Endothelial cell of umbilical vein (primary cell): ENCODE results near the gene EPB41L1. TPM values are rescaled to one million over a fixed set of nuclear protein-coding genes. Genes with fewer than 3 reads are reported as not detected.

Experiments
- BruUV-seq: library from RNA; stranded (reverse); fragments of 400-500 nt; replicated peaks from 2 replicates; lab custom pipeline; 2021; lab: Mats Ljungman, UMichigan
- CTCF ChIA-PET: fragments of 300-600, 350-600 bp; sonication (Branson Sonifier 250); formaldehyde crosslinking; loops from one replicate; lab custom pipeline; 2021; ENCODE audit warnings: antibody characterized with exemption, inconsistent platforms; lab: Charles Lee
- POLR2A ChIA-PET: fragments of 300-600, 350-600 bp; sonication (Branson Sonifier 250); formaldehyde crosslinking; loops from one replicate; lab custom pipeline; 2021; ENCODE audit warnings: antibody characterized with exemption, inconsistent platforms; lab: Charles Lee
- DNase-seq: peaks from one replicate; pipeline ENCODE4 v3.0.0-alpha.2; 2011; ENCODE audit warnings: low read depth, low spot score
- FAIRE-seq: peaks from 2 replicates; lab custom pipeline; 2011; peaks lifted over from hg19 to GRCh38; lab: Jason Lieb, UNC
- H2AFZ ChIP-seq: 2 replicates; pipeline ENCODE4 v1.6.0; 2012; ENCODE audit warnings: low read depth, low read length, control low read depth, inconsistent platforms
- H3K27ac ChIP-seq: 2 replicates; pipeline ENCODE4 v1.5.1; 2011; ENCODE audit warnings: low read depth, mild to moderate bottlenecking, control low read depth, low read length, moderate library complexity; ENCODE audit not compliant: insufficient read depth
- H3K27me3 ChIP-seq, 2 experiments: 2 replicates each; pipeline versions ENCODE4 v1.6.0 to v1.6.1; 2011; ENCODE audit warnings: low read length in 2 of 2, mixed read lengths in 1 of 2; ENCODE audit not compliant: control insufficient read depth in 2 of 2, insufficient read depth in 2 of 2
- H3K36me3 ChIP-seq, 2 experiments: 2 replicates in 1 of 2; 3 replicates in 1 of 2; pipeline ENCODE4 v1.5.1; 2011; ENCODE audit warnings: low read length in 2 of 2, mild to moderate bottlenecking in 1 of 2, moderate library complexity in 1 of 2; ENCODE audit not compliant: control insufficient read depth in 2 of 2, insufficient read depth in 2 of 2; ENCODE audit errors: extremely low read depth in 1 of 2
- H3K4me1 ChIP-seq: 3 replicates; pipeline ENCODE4 v1.5.1; 2011; ENCODE audit warnings: mild to moderate bottlenecking, low read length; ENCODE audit not compliant: control insufficient read depth, insufficient read depth; ENCODE audit errors: extremely low read depth
- H3K4me2 ChIP-seq: 2 replicates; pipeline ENCODE4 v1.6.1; 2011; ENCODE audit warnings: low read length, control low read depth, mixed read lengths; ENCODE audit not compliant: insufficient read depth
- H3K4me3 ChIP-seq, 3 experiments: fragments of 200-600 bp in 1 of 3; sonication (generic), shearing (Covaris generic) in 1 of 3; replicated peaks in 1 of 3; 2 replicates each; pipeline ENCODE4 v1.5.1; 2011 to 2016; ENCODE audit warnings: control low read depth in 3 of 3, low read length in 3 of 3, mild to moderate bottlenecking in 2 of 3, inconsistent platforms in 1 of 3, low read depth in 1 of 3, moderate library complexity in 1 of 3; ENCODE audit not compliant: insufficient read depth in 1 of 3
- H3K79me2 ChIP-seq: 2 replicates; pipeline ENCODE4 v1.6.0; 2012; ENCODE audit warnings: low read length, inconsistent platforms; ENCODE audit not compliant: control insufficient read depth, insufficient read depth
- H3K9ac ChIP-seq: replicated peaks from 2 replicates; pipeline ENCODE3; 2011; ENCODE audit warnings: low read length, control low read depth; ENCODE audit not compliant: insufficient read depth; ENCODE audit errors: extremely low read depth
- H3K9me1 ChIP-seq: replicated peaks from 3 replicates; pipeline ENCODE4 v1.6.0; 2011; ENCODE audit warnings: mild to moderate bottlenecking, low read length; ENCODE audit not compliant: control insufficient read depth, insufficient read depth; ENCODE audit errors: extremely low read depth
- H3K9me3 ChIP-seq: replicated peaks from 2 replicates; pipeline ENCODE4 v1.5.1; 2012; ENCODE audit warnings: low read length, inconsistent platforms; ENCODE audit not compliant: control insufficient read depth, insufficient read depth
- H4K20me1 ChIP-seq: replicated peaks from 2 replicates; pipeline ENCODE3; 2011; ENCODE audit warnings: mild to moderate bottlenecking, low read length; ENCODE audit not compliant: control insufficient read depth, insufficient read depth; ENCODE audit errors: extremely low read depth
- EZH2 ChIP-seq: IDR thresholded peaks from 2 replicates; pipeline ENCODE4 v1.6.1; 2012; ENCODE audit warnings: borderline replicate concordance, low read depth, mild to moderate bottlenecking, moderate library complexity, low read length, inconsistent platforms; ENCODE audit not compliant: severe bottlenecking
- FOS ChIP-seq: IDR thresholded peaks from 2 replicates; pipeline ENCODE4 v1.6.1; 2011; ENCODE audit warnings: mild to moderate bottlenecking, low read length, moderate library complexity, borderline replicate concordance; ENCODE audit not compliant: insufficient read depth
- GATA2 ChIP-seq: IDR thresholded peaks from 2 replicates; pipeline ENCODE4 v1.7.0; 2011; ENCODE audit warnings: low read depth, mild to moderate bottlenecking, moderate library complexity, mixed read lengths, low read length; ENCODE audit not compliant: insufficient read length, insufficient read depth
- JUN ChIP-seq: IDR thresholded peaks from 2 replicates; pipeline ENCODE4 v1.6.1; 2011; ENCODE audit warnings: borderline replicate concordance, low read depth; ENCODE audit not compliant: insufficient read length, insufficient read depth
- MYC ChIP-seq: IDR thresholded peaks from one replicate; pipeline ENCODE4 v1.6.1; 2011; ENCODE audit warnings: mild to moderate bottlenecking, low read depth, low read length
- POLR2A ChIP-seq: IDR thresholded peaks from 2 replicates; pipeline ENCODE4 v1.6.1; 2012; ENCODE audit warnings: low read depth, mild to moderate bottlenecking, control low read depth, low read length
- POLR2AphosphoS5 ChIP-seq: IDR thresholded peaks from 2 replicates; pipeline ENCODE4 v1.6.1; 2012; ENCODE audit warnings: low read depth, mild to moderate bottlenecking, control low read depth, low read length, moderate library complexity; ENCODE audit not compliant: insufficient read depth
- dilution Hi-C: fragments of 300-500 bp; cut with MboI; formaldehyde crosslinking; loops from one replicate; pipeline ENCODE4 v1.15.0; 2019; ENCODE audit warnings: low sequenced_read_pairs; ENCODE audit not compliant: extremely low pct_ligation_motif_present
- intact Hi-C: fragments of 100-400 bp; cut with micrococcal nuclease; formaldehyde crosslinking; loops from one replicate; pipeline ENCODE4 v1.10.0; 2022
- polyA plus RNA-seq, 4 experiments: library from polyadenylated mRNA; depleted of rRNA in 3 of 4; stranded (reverse) in 3 of 4; unstranded in 1 of 4; fragments of >200 nt; gene quantifications; 2 replicates each; pipeline versions ENCODE4 v1.2.1 to v1.2.3, GENCODE V29; 2011 to 2012; ENCODE audit warnings: missing spikeins in 1 of 4
- total RNA-seq: library from RNA; stranded (reverse); gene quantifications from 2 replicates; pipeline ENCODE4 v1.2.3, GENCODE V29; 2021
- TF ChIP-seq, protein P1 (sequence below): IDR thresholded peaks from 2 replicates; pipeline ENCODE4 v1.6.1; 2011; ENCODE audit not compliant: insufficient read depth, insufficient read length
- TF ChIP-seq, protein P2 (sequence below), 2 donors: IDR thresholded peaks; 1 replicate in 1 of 2; 2 replicates in 1 of 2; pipeline ENCODE4 v1.5.1; 2011; ENCODE audit warnings: low read length in 2 of 2, mild to moderate bottlenecking in 2 of 2, moderate library complexity in 2 of 2, control low read depth in 1 of 2, inconsistent platforms in 1 of 2, low read depth in 1 of 2; ENCODE audit not compliant: insufficient read depth in 1 of 2; ENCODE audit errors: extremely low read depth in 1 of 2

EPB41L1 gene
- total and polyA plus RNA-seq, 2 donors (not counting 3 experiments of a cell fraction or from before 2014, with no cell fraction given), result 6.1 to 12.2 TPM

DNA sequence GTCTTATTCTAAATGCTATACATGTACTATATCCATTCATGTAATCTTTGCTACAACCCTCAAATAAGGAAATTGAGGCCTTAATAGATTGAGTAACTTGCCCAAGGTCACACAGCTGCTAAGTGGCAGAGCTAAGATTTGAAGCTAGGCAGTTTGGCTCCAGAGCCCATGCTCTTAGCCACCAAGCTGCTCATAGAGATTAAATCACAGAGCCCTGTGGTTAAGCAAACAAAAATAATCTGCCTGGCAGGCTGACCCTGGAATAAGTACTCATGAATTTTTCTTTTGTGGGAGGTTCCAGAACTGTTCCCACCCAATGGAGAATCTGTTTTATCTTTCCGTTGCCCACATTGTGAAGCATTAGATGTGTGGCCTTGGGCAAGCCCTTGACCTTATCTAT lies 89.2 kb downstream of the EPB41L1 start:
- ChIA-PET CTCF (interaction anchor here (1.5 kb wide), 1 partner anchor 196 kb away, joined by 3 read pairs; no protein-coding TSS in a partner anchor), POLR2A (no interaction called here)
- Histone ChIP-seq H3K27me3 (no peaks in the 10 kb centered on the region), H2AFZ (no peak overlapping the region), H3K9me3 (no peaks in the 10 kb centered on the region), H3K9me1 (no peaks in the 10 kb centered on the region), H3K9ac (no peak overlapping the region), H3K79me2 (peaks cover 27% of the 10 kb centered on the region), H3K4me2 (no peak overlapping the region), H3K4me3 (no peak overlapping the region), H3K36me3 (peaks cover 24 to 38% of the 10 kb centered on the region in 2 experiments), H4K20me1 (peaks cover 2% of the 10 kb centered on the region), H3K27ac (no peak overlapping the region), H3K4me1 (no peaks in the 10 kb centered on the region)
- no TSS peak for BruUV-seq
- intact Hi-C loops, result no loop called here
- dilution Hi-C loops, result no loop called here
- DNase-seq (no peak), FAIRE-seq (no peak)
- no peak for TF ChIP-seq GATA2
- no peak for TF ChIP-seq JUN
- TF ChIP-seq FOS, result no peak
- no peak for TF ChIP-seq POLR2AphosphoS5
- TF ChIP-seq, protein P1, sequence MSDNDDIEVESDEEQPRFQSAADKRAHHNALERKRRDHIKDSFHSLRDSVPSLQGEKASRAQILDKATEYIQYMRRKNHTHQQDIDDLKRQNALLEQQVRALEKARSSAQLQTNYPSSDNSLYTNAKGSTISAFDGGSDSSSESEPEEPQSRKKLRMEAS, result no peak
- TF ChIP-seq MYC, result no peak
- TF ChIP-seq POLR2A, result no peak
- TF ChIP-seq EZH2, result no peak

DNA sequence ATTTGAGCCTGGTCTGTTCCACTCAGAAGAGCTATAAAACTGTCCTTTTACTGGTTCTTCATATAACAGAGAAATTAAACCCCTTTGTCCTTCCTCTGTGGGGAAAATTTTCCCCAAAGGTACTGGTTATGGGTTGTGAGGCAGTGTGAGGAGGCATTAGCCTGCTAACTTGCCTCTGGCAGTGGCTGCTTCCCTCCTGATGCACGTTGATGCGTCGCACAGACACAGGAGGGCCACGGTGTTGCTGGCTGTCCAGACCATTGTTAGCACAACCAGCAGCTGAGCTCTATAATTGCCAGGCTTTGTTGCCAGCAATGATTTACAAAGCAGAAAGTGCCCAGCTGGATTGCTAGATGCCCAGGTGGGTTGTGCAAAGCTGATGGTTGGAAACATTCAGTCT lies 91.9 kb downstream of the EPB41L1 start:
- Histone ChIP-seq H3K9me1 (no peaks in the 10 kb centered on the region), H3K4me3 (no peak overlapping the region), H3K36me3 (peaks cover 24 to 27% of the 10 kb centered on the region in 2 experiments), H3K9ac (no peak overlapping the region), H3K9me3 (no peaks in the 10 kb centered on the region), H3K4me2 (no peak overlapping the region), H4K20me1 (peaks cover 2% of the 10 kb centered on the region), H3K4me1 (no peaks in the 10 kb centered on the region), H3K27ac (no peak overlapping the region), H3K79me2 (peaks cover 14% of the 10 kb centered on the region), H3K27me3 (no peaks in the 10 kb centered on the region), H2AFZ (no peak overlapping the region)
- CTCF ChIA-PET, result interaction anchor here (2.5 kb wide), 1 partner anchor 44 kb away, joined by 10 read pairs; no protein-coding TSS in a partner anchor
- no peak for FAIRE-seq
- intact Hi-C loops, result no loop called here
- dilution Hi-C loops, result no loop called here
- POLR2A ChIA-PET, result no interaction called here
- TF ChIP-seq POLR2AphosphoS5, result no peak
- TF ChIP-seq MYC, result no peak
- no peak for TF ChIP-seq FOS
- no peak for TF ChIP-seq GATA2
- TF ChIP-seq JUN, result no peak
- TF ChIP-seq, protein P2, sequence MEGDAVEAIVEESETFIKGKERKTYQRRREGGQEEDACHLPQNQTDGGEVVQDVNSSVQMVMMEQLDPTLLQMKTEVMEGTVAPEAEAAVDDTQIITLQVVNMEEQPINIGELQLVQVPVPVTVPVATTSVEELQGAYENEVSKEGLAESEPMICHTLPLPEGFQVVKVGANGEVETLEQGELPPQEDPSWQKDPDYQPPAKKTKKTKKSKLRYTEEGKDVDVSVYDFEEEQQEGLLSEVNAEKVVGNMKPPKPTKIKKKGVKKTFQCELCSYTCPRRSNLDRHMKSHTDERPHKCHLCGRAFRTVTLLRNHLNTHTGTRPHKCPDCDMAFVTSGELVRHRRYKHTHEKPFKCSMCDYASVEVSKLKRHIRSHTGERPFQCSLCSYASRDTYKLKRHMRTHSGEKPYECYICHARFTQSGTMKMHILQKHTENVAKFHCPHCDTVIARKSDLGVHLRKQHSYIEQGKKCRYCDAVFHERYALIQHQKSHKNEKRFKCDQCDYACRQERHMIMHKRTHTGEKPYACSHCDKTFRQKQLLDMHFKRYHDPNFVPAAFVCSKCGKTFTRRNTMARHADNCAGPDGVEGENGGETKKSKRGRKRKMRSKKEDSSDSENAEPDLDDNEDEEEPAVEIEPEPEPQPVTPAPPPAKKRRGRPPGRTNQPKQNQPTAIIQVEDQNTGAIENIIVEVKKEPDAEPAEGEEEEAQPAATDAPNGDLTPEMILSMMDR (IDR thresholded peaks at IDR 0.05; ENCODE audit: extremely low read depth in 1 of 2, insufficient read depth in 1 of 2, low read depth in 1 of 2, low read length in 2 of 2), result no peak
- no peak for TF ChIP-seq EZH2
- TF ChIP-seq, protein P1, result no peak
- TF ChIP-seq POLR2A, result no peak
- no TSS peak for BruUV-seq
- no peak for DNase-seq
